ENCODE data around the gene SCNN1G.
A peak's percentile ranks its signal among the peaks of the same experiment; 100 is the strongest.

SCNN1G gene

GRCh38 chr16:23202166-23202565 lies 19.6 kb downstream of the SCNN1G start:
- no peak for DNase-seq (ENCODE audit: low spot score)

- no peak for DNase-seq (ENCODE audit: low spot score)
Observed at GRCh38 chr16:23206986-23207385, 24.4 kb downstream of the SCNN1G start.

GRCh38 chr16:23207485-23207884 lies 24.9 kb downstream of the SCNN1G start:
- DNase-seq (ENCODE audit: low spot score): no peak

- no peak for DNase-seq (ENCODE audit: low spot score)
Observed at GRCh38 chr16:23209606-23210005, 27.1 kb downstream of the SCNN1G start.

- DNase-seq (ENCODE audit: low spot score): no peak
Observed at GRCh38 chr16:23213831-23214230, 31.3 kb downstream of the SCNN1G start.

- no peak for DNase-seq (ENCODE audit: low spot score)
Observed at GRCh38 chr16:23214796-23215195, 32.3 kb downstream of the SCNN1G start.

- DNase-seq (ENCODE audit: low spot score): no peak
Observed at GRCh38 chr16:23215435-23215834, 32.9 kb downstream of the SCNN1G start.

- no peak for DNase-seq (ENCODE audit: low spot score)
Observed at GRCh38 chr16:23216658-23217246, 34.2 kb downstream of the SCNN1G start.

GRCh38 chr16:23217646-23218045 lies 35.1 kb downstream of the SCNN1G start:
- no peak for DNase-seq (ENCODE audit: low spot score)

GRCh38 chr16:23222929-23223328 lies 40.4 kb downstream of the SCNN1G start:
- no peak for DNase-seq (ENCODE audit: low spot score)

GRCh38 chr16:23223368-23223767 lies 40.8 kb downstream of the SCNN1G start:
- DNase-seq (ENCODE audit: low spot score): no peak

- no peak for DNase-seq (ENCODE audit: low spot score)
Observed at GRCh38 chr16:23225109-23225508, 42.6 kb downstream of the SCNN1G start.

- no peak for DNase-seq (ENCODE audit: low spot score)
Observed at GRCh38 chr16:23225634-23226033, 43.1 kb downstream of the SCNN1G start.

- DNase-seq (ENCODE audit: low spot score): no peak
Observed at GRCh38 chr16:23227529-23227928, 45.0 kb downstream of the SCNN1G start.

GRCh38 chr16:23229714-23230113 lies 47.2 kb downstream of the SCNN1G start:
- DNase-seq (ENCODE audit: low spot score): no peak

- no peak for DNase-seq (ENCODE audit: low spot score)
Observed at GRCh38 chr16:23232806-23233205, 50.3 kb downstream of the SCNN1G start.

- no peak for DNase-seq (ENCODE audit: low spot score)
Observed at GRCh38 chr16:23235176-23235575, 52.6 kb downstream of the SCNN1G start.

GRCh38 chr16:23236983-23237382 lies 54.4 kb downstream of the SCNN1G start:
- DNase-seq (ENCODE audit: low spot score): no peak

- DNase-seq (ENCODE audit: low spot score): no peak
Observed at GRCh38 chr16:23240994-23241393, 58.4 kb downstream of the SCNN1G start.

GRCh38 chr16:23244122-23244521 lies 61.6 kb downstream of the SCNN1G start:
- DNase-seq (ENCODE audit: low spot score): no peak

GRCh38 chr16:23245268-23245667 lies 62.7 kb downstream of the SCNN1G start:
- DNase-seq (ENCODE audit: low spot score): peak; percentile 15

- DNase-seq (ENCODE audit: low spot score): peak; percentile 13
Observed at GRCh38 chr16:23248261-23249194, 66.0 kb downstream of the SCNN1G start.

- no peak for DNase-seq (ENCODE audit: low spot score)
Observed at GRCh38 chr16:23249830-23250229, 67.3 kb downstream of the SCNN1G start.

All from globus pallidus (tissue), 1 donor.